Uterus (tissue), 2 donors: ENCODE data around the gene KLK2.

Experiments
- CTCF ChIP-seq, 4 experiments: fragments of 200-600 bp in 2 of 4; fragments of 450-650 bp in 2 of 4; sonication (generic) in 2 of 4; IDR thresholded peaks; one replicate each; pipeline ENCODE4 v1.5.1; 2016 to 2019; ENCODE audit warnings: antibody characterized with exemption in 4 of 4, mild to moderate bottlenecking in 2 of 4, moderate library complexity in 1 of 4
- POLR2A ChIP-seq, 2 donors: fragments of 450-650 bp; IDR thresholded peaks; one replicate each; pipeline ENCODE4 v1.6.1; 2016; ENCODE audit warnings: antibody characterized with exemption in 2 of 2, mild to moderate bottlenecking in 1 of 2, moderate library complexity in 1 of 2

GRCh38 chr19:50844296-50844935 is 28.8 kb upstream of the KLK2 start:
- no peak for TF ChIP-seq CTCF (IDR thresholded peaks at IDR 0.05)
- TF ChIP-seq POLR2A (IDR thresholded peaks at IDR 0.05) = no peak
